NCI-H446 treated with DMSO at 0.1 percent for 48 hours (cell line): Measurements from ENCODE around the gene SLC35E1.
"Not testable (repeated sequence)": the region's sequence is repeated elsewhere in the genome, so short reads cannot be mapped to it uniquely, and the experiment has no call there.

Experiments
- DNase-seq: peaks from one replicate; lab custom pipeline; 2025; lab: John Stamatoyannopoulos, UW

SLC35E1 gene

DNA sequence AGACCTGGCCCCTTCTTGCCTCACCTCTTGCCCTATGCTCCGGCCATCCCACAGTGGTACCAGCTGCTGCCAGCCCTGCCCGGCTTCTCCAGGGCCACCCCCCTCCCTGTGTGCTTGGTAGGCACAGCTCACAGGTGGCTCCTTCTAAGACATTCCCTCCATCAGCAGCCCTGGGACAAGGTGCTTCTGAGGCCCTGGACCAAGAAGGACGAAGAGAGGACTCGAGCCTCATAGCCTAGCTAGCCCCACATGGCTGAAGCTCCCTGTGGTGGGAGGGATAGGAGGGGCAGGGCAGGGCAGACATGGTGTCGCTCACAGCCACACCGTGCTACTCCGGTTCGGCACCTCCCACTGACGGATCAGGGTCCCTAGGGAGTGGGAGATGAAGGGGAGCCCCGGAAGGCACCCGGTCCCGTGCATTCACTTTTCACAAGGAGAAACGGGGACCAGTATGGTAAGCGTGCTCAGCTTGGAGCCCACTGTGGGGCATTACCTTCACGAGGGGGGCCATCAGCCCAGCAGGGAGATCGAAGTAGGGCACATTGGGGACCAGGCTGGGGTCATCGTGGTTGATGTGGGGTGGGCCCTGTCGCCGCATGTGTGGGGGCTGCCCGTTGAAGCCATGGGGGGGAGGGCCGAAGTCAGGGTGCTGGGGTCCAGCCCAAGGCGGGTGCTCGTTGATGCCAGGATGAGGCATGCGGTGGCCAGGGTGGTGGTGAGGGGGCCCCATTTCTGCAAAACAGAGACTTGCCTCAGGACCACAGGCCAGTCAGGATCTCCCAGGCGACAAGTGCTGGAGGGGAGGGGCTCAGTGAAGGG lies 49.4 kb downstream of the SLC35E1 start:
- DNase-seq = no peak

DNA sequence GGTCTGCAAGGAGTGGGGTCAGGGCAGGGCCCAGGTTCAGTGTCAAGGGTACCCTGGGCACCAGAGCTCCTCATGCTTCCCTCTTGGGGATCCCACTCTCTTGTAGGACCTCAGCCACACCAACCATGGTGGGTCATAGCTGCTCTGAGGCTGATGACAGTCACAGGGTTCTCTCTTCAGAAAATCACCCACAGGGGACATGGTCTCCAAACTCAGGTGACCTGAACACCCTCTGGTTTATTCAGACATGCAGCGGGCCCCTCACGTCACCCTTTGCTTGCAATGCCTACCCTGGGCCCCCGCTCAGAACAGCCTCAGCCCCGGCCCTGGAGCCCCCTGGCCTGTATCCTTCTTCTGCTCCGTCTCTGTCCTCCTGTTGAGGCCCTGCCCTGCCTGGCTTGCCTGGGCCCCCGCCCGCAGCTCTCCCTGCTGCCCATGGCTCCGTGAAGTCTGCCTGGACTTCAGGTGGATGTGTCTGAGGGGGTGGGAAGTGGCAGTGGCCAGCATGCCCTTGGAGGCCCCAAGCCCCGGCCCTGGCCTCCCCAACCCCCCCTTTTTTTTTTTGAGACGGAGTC lies 50.4 kb downstream of the SLC35E1 start:
- DNase-seq = no peak

DNA sequence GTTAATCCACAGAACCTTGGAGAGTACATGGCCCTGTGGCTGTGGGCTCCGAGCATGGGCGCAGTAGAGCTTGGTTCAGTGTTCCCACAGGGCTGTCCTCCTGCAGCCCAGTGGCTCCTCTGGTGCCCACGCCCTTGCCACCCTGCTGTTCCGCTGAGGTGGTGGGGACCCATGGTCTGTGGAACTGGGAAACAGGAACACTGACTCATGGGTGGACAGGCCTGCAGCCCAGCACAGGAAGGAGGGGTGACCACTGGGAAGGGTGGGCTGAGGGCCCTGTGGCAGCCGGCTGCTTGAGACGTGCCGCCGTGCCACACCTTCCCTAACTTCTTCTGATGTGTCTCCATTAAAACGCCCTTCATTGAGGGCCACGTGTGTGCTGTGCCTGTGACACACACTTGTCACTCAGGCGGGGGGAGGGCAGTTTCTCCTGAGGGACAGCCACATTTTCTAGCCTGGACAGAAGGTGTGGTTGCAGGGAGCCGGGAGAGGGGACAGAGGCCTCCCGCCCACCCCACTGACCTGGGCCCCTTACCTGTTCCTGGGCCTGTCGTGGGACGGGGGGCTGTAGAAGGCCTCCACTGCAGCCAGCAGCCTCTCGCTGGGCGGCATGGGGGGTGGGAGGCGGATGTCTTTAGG lies 51.1 kb downstream of the SLC35E1 start:
- no peak for DNase-seq

DNA sequence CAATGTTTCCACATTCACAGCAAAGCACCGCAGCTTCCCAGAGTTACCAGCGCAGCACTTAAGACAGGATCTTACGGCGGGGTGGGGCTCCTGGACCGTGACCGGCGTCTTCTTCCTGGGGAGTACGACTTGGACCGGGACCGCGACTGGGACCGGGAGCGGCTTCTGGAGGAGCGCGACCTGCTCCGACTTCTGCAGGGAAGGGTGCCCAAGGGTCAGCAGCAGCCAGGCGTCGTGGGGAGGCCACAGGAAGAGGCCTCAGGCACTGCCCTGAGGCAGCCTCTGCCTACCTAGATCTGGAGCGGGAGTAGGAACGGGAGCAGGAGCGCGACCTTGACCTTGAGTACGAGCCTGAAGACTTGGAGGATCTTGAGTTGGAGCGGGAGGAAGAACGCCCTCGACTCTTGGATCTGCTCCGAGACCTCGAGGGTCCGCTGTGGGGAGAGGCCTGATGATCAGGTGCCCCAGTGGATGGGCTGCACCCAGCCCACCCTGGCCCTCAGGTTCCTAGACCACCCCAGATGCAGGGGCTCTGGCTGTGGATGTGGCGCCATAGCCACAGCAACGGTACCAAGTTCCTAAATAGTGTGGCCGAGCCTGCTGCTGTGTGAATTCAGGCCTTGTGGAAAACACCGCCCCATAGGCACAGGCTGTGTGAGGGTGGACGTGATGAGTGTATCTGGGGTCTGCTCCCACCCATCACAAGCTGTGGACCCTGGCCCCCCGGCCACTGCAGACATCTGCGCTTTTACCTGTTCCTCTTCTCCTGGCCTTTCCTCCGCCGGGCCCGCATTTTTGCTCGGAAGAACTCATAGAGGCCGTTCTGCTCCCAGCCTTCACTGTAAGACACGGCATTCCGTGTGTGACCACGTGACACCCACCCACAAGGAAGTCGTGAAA lies 51.9 kb downstream of the SLC35E1 start:
- no peak for DNase-seq

DNA sequence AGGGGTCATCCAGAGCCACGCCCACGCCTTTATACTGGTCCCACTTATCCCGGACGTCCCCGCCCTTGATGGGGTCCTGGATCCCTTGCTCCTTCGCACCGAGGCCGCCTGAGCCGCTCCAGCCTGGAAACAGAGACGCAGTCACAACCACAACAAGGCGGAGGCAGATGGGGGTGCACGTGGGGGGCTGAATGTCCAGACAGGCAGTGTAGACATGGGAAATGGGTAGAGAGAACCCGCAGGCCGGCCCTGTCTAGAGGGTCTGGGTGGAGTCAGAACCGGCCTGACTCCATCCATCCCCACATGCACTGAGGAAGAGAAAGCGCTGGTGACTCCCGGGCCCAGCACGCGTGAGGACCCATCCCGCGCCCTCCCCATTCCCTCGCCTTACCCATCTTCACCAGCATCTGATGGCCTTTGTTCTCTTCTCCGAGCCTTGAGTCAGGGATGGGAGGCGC lies 53.0 kb downstream of the SLC35E1 start:
- DNase-seq = no peak

DNA sequence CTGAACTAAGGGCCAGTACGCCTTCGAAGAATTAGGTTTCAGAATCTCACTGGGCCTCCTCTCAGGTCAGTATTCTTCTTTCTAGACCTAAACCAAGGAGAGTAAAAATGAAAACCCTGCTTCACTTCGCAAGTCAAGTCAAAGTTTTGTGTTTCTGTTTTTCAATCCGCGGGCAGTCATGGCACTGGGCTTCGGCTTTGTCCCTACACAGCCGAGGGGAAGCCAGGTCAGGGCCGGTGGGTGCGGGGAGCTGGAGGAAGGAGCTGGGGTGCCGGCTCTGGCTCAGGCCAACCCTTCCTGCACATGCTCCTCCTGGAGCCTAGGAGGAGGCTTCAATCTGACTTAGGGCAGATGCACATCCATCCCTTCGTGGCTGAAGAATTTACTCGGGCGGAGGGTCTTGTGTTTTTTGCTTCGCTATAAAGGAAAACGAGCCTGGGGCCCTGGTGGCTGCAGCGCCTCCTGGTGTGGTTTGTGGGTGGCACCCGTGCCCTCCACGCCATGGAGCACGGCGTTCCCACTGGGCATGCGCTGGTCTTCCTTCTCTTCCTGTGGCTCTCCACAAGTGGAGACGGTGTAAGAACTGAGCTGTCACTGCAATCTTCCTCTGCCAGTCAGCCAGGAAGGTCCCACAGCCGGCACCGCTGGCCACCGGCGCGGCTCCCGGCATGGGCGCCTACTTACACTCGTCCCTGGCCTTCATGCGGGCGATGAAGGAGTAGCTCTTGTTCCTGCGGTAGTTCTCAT lies 53.6 kb downstream of the SLC35E1 start:
- DNase-seq = no peak

DNA sequence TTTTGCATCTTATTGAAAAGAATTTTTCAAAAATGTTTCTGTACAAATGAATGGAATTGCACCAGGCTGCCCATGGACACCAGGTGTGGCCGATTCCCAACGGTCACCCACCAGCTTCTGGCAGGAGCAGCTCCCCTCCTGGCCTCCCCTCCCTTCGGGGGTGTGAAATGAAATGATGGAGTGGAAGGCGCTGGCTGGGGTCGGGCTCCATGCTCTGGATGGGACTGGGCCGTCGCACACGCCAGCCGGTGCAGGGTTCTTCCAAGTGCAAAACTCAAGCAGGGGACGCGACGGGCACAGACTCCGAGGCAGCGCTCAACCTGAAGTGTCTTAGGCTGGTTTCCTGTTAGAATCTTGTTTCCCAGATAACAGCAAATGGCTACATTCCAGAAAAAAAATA lies 54.2 kb downstream of the SLC35E1 start:
- no peak for DNase-seq

DNA sequence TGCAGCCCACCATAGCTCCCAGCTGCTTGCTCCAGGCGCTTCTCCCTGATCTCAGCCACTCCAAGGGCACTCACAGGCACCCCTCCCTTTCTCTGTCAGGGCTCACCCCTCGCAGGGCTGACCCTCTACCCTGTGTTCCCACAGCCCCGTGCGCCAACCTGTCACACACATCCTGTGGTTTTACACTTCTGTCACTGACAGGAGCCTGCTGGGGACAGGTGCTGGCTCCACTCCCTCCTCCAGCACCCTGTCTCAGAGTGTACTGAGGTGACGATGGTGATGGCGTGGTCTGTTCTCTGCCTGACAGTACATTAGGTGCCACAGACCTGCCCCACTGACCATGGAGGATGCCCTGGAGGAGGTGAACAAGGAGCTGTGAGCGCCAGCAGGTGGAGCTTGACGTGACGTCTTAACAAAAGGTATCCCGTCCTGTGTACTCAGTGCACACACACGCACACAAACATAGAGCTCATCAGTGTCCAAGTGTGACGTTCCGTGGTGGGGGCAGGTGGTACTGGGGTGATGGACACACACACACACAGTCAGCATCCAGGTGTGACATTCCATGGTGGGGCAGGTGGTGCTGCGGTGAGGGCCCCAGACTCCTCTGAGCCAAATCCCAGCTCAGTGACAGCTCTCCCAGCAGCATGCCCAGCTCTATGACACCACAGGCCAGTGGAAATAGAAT lies 55.1 kb downstream of the SLC35E1 start:
- no peak for DNase-seq

DNA sequence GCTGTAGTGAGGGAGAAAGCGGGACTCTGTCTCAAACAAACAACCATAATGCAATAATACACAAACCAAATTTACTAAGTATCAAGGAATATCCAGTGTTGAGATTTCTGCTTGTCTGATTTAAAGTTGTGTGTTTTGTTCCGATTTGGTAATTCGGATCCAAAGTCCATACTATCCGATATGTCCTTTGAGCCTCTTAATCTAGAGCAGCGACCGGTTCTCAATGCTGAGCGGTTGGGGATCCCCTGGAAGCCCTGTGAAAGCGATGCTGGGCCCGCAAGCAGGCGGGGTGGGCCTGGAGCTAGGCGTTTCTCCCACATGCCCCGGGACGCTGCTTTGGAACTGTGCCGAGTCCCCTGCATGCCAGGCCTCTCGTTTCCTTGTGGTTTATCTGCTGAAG lies 55.8 kb downstream of the SLC35E1 start:
- DNase-seq = no peak

DNA sequence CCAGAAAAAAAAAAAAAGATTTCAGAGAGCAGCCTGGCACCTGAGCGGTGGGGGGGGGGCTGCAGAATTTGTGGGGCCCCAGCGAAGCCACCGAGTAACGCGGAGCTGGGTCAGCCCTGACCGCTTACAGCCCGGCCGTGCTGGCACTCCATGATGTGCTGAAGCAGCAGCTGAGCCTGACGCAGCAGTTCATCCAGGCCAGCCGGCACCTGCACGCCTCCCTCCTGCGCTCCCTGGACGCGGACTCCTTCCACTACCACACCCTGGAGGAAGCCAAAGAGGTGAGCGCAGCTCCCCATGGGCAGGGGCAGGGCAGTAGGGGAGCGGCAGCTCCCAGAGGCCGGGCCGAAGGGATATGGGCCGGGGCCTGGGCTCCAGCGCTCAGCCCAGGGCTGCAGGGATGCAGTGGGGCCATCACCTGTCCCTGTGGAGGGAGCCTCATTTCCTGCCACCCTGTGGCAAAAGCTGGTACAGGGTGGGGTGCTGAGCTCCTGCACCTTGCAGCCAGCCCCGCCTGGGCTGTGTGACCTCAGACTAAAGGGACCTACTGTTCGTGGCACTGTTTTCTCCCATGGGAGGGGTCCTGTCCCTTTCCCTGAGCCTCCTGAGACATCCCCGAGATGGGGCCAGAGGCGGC lies 57.7 kb downstream of the SLC35E1 start:
- no peak for DNase-seq

DNA sequence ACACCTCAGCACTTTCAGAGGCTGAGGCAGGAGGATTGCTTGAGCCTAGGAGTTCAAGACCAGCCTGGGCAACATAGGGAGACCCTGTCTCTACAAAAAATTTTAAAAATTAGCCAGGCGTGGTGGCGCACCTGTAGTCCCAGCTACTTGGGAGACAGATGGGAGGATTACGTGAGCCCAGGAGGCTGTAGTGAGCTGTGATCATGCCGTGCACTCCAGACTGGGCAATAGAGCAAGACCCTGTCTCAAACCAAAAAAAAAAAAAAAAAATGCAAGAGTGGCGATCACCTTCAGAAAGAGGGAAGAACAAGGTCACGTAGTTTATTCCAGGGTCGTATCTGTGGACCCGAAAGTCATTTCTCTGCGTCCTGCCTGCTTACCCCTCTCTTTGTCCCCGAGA lies 59.6 kb downstream of the SLC35E1 start:
- not testable (repeated sequence) for DNase-seq

DNA sequence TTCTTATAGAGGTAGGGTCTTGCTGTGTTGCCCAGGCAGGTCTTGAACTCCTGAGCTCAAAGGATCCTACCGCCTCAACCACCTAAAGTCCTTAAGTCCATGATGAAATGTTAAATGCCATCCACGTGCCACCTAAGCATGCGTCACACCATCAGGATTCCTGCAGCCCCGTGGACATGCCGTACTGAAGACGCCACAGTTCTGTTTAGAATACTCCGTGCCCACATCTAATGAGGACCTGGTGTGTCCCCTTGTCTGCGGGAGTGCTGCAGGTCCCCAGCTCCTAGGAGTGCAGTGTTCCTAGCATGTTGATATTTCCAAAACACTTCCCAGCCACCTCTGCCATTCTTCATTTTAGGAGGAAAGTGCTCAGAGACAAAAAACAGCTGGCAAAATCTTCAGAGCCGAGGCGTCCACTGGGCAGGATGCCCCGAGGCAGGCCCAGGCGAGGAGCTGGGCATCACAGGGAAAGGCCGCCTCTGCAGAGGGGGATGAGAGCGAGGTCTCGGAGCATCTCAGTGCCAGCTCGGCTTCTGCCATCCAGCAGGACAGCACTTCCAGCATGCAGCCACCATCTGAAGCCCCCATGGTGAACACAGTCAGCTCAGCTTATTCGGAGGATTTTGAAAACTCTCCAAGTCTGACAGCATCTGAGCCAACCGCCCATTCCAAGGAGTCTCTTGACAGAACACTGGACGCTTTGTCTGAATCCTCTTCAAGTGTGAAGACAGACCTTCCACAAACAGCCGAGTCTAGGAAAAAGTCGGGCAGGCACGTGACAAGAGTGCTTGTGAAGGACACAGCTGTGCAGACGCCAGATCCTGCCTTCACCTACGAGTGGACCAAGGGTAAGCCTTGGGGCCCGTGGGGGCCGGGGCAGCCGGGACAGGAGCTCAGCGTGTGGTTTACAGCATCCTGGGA lies 62.8 kb downstream of the SLC35E1 start:
- DNase-seq = no peak

DNA sequence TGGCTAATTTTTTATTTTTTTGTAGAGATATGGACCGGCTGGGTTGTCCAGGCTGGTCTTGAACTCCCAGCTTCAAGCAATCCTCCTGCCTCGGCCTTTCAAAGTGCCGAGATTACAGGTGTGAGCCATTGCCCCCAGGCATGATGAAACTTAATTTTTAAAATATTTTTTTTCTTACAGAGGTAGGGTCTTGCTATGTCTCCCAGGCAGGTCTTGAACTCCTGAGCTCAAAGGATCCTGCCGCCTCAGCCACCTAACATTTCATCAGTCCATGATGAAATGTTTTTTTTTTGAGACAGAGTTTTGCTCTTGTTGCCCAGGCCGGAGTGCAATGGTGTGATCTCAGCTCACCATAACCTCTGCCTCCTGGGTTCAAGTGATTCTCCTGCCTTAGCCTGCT lies 63.7 kb downstream of the SLC35E1 start:
- no peak for DNase-seq

DNA sequence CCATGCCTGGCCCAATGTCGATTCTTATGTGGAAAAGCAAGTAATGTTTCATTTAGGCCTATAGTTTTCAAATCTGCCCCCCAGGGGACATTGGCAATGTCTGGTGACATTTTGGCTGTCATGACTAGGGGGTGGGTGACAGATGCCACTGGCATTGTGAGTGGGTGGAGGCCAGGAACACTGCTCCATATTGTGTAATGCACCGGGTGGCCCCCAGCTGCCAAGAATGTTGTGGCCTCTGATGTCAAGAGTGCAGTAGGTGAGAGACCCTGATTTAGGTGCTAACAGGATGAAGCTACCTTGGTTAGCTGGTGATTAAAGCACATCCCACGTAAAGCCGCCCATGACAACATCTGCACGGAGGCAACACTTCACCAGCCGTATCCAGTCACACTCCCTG lies 65.3 kb downstream of the SLC35E1 start:
- no peak for DNase-seq

DNA sequence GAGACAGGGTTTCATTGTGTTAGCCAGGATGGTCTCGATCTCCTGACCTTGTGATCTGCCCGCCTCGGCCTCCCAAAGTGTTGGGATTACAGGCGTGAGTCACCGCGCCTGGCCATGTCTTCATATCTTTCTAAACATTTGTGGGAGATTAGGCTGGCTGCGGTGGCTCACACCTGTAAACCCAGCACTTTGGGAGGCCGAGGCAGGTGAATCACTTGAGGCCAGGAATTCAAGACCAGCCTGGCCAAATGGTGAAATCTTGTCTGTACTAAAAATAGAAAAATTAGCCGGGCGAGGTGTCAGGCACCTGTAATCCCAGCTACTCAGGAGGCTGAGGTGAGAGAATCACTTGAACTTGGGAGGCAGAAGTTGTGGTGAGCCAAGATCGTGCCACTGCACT lies 66.1 kb downstream of the SLC35E1 start:
- not testable (repeated sequence) for DNase-seq

DNA sequence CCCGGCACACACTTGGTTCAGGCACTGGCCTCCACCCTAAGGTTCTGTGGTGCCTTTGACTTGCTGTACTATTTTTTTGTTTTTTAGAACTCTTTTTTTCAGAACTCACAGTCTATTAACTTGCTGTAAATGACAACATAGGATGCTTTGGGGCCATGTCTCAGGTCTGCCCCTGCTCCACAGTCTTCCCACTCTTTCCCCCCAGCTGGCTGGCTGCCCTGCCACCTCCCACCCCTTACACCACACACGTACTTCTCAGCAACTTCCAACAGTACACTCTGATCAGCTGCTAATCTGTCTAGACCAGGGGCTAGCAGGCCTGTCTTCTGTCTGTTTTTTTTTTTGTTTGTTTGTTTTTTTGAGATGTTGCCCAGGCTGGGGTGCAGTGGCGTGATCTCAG lies 67.9 kb downstream of the SLC35E1 start:
- no peak for DNase-seq
